ENCODE data around the gene LAMA1. TPM values are rescaled to one million over a fixed set of nuclear protein-coding genes. Genes with fewer than 3 reads are reported as not detected.

The LAMA1 gene
- total and polyA plus RNA-seq, 2 donors (not counting 3 experiments of a cell fraction or from before 2014, with no cell fraction given) = 0.04 TPM; not detected in 1

DNA sequence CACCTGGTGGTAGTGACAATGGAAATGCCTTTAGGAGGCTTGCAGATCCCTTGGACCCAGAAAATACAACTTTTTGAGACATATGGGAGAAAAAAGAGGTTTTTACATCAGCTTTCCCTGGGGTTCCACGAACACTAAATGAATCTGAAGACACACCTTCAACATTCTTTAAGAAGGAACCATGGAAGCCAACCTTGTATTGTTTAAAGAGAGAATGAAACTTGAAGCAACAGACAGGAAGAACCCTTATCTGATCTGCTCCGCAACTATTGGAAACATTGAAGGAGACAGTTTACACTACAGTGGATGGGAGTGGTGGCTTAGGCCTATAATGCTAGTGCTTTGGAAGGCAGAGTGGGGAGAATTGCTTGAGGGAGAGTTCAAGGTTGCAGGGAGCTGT lies 190.4 kb downstream of the LAMA1 start:
- Histone ChIP-seq H3K27me3 (ENCODE audit: control insufficient read depth in 2 of 2, insufficient read depth in 2 of 2, low read length in 2 of 2) (no peaks in the 10 kb centered on the region), H3K9ac (replicated peaks; ENCODE audit: extremely low read depth, insufficient read depth, low read length) (no peak overlapping the region), H3K9me3 (replicated peaks; ENCODE audit: control insufficient read depth, insufficient read depth, low read length) (no peaks in the 10 kb centered on the region), H3K36me3 (ENCODE audit: control insufficient read depth in 2 of 2, extremely low read depth in 1 of 2, insufficient read depth in 2 of 2, low read length in 2 of 2) (no peaks in the 10 kb centered on the region), H3K79me2 (ENCODE audit: control insufficient read depth, insufficient read depth, low read length) (no peaks in the 10 kb centered on the region), H4K20me1 (replicated peaks; ENCODE audit: control insufficient read depth, extremely low read depth, insufficient read depth, low read length) (no peaks in the 10 kb centered on the region), H3K9me1 (replicated peaks; ENCODE audit: control insufficient read depth, extremely low read depth, insufficient read depth, low read length) (no peaks in the 10 kb centered on the region), H3K4me1 (ENCODE audit: control insufficient read depth, extremely low read depth, insufficient read depth, low read length) (no peaks in the 10 kb centered on the region), H3K4me2 (ENCODE audit: insufficient read depth, low read length) (no peak overlapping the region), H3K27ac (ENCODE audit: insufficient read depth, low read depth, low read length) (no peak overlapping the region), H2AFZ (ENCODE audit: low read depth, low read length) (no peak overlapping the region), H3K4me3 (replicated peaks in 1 of 3; ENCODE audit: insufficient read depth in 1 of 3, low read depth in 1 of 3, low read length in 3 of 3) (no peak overlapping the region)
- TF ChIP-seq MYC (IDR thresholded peaks at IDR 0.05; ENCODE audit: low read depth, low read length) (no peak), GATA2 (IDR thresholded peaks at IDR 0.05; ENCODE audit: insufficient read depth, insufficient read length, low read depth, low read length) (no peak), POLR2AphosphoS5 (IDR thresholded peaks at IDR 0.05; ENCODE audit: insufficient read depth, low read depth, low read length) (no peak), POLR2A (IDR thresholded peaks at IDR 0.05; ENCODE audit: low read depth, low read length) (no peak), EZH2 (IDR thresholded peaks at IDR 0.05; ENCODE audit: borderline replicate concordance, low read depth, low read length, severe bottlenecking) (no peak), FOS (IDR thresholded peaks at IDR 0.05; ENCODE audit: borderline replicate concordance, insufficient read depth, low read length) (no peak), JUN (IDR thresholded peaks at IDR 0.05; ENCODE audit: borderline replicate concordance, insufficient read depth, insufficient read length, low read depth) (no peak)
- TF ChIP-seq, protein P1, sequence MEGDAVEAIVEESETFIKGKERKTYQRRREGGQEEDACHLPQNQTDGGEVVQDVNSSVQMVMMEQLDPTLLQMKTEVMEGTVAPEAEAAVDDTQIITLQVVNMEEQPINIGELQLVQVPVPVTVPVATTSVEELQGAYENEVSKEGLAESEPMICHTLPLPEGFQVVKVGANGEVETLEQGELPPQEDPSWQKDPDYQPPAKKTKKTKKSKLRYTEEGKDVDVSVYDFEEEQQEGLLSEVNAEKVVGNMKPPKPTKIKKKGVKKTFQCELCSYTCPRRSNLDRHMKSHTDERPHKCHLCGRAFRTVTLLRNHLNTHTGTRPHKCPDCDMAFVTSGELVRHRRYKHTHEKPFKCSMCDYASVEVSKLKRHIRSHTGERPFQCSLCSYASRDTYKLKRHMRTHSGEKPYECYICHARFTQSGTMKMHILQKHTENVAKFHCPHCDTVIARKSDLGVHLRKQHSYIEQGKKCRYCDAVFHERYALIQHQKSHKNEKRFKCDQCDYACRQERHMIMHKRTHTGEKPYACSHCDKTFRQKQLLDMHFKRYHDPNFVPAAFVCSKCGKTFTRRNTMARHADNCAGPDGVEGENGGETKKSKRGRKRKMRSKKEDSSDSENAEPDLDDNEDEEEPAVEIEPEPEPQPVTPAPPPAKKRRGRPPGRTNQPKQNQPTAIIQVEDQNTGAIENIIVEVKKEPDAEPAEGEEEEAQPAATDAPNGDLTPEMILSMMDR (IDR thresholded peaks at IDR 0.05; ENCODE audit: extremely low read depth in 1 of 2, insufficient read depth in 1 of 2, low read depth in 1 of 2, low read length in 2 of 2) = no peak
- TF ChIP-seq, protein P2, sequence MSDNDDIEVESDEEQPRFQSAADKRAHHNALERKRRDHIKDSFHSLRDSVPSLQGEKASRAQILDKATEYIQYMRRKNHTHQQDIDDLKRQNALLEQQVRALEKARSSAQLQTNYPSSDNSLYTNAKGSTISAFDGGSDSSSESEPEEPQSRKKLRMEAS (IDR thresholded peaks at IDR 0.05; ENCODE audit: insufficient read depth, insufficient read length) = no peak
- BruUV-seq (replicated peaks) = no TSS peak
- DNase-seq (ENCODE audit: low read depth, low spot score) (no peak), FAIRE-seq (no peak)
- CTCF ChIA-PET = interaction anchor here (1.9 kb wide), 1 partner anchor 250 kb away, joined by 6 read pairs; no protein-coding TSS in a partner anchor
- POLR2A ChIA-PET = no interaction called here
- dilution Hi-C loops (cut with MboI; ENCODE audit: extremely low pct_ligation_motif_present, low sequenced_read_pairs) (no loop called here), intact Hi-C loops (cut with micrococcal nuclease) (no loop called here)

Measured in endothelial cell of umbilical vein (primary cell).